ENCODE results near the gene RSPO4. TPM values are rescaled to one million over a fixed set of nuclear protein-coding genes. Genes with fewer than 3 reads are reported as not detected.

RSPO4 gene
- total and polyA plus RNA-seq, 2 of the 8 experiments (the other 6 are each of a cell fraction or from before 2014, with no cell fraction given) = 3.4 to 6.4 TPM

DNA sequence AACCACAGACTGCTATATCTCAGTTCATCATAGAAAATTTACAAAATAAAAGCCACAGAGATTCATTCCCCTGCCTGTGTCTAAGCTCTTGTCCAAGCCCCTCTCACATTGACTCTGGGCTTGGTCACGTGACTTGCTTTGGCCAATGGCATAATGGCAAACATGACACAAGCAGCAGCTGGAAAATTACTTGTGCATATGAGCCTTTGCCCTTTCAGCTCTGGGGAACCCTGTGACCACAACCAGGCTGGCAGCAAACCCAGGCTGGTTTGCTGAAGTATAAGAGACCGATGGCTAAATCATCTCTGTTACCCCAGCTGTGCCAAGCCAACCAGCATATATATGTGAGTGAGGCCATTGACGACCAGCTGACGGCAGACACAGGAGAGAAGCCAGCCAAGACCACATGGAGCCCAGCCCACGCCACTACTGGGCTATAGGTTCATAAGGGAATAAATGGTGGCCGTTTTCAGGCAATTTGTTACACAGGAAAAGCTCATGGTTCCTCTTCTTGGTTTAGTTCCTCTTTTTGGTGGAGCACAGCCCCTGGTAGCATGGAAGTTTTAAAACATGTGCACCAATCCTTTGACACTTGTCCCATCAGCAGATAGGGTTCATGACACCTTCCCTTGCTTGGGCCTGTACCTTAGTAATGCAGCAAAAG is 31.8 kb upstream of the RSPO4 start:
- H3K4ac ChIP-seq (replicated peaks; ENCODE audit: insufficient read length, low read depth, low read length) = no peak overlapping the region
- no peaks in the 10 kb centered on the region for H3K4me1 ChIP-seq (replicated peaks in 1 of 4; ENCODE audit: control insufficient read depth in 3 of 4, insufficient read depth in 4 of 4, low read length in 3 of 4)
- no peak overlapping the region for H4K8ac ChIP-seq (ENCODE audit: extremely low read depth, insufficient read depth, low read length)
- no peak overlapping the region for H3K4me3 ChIP-seq (ENCODE audit: extremely low read depth in 1 of 4, insufficient read depth in 2 of 4, low read depth in 3 of 4, low read length in 4 of 4)
- no peak overlapping the region for H2BK5ac ChIP-seq (ENCODE audit: low read depth, low read length)
- H3K9ac ChIP-seq (replicated peaks in 1 of 4; ENCODE audit: extremely low read depth in 1 of 4, low read depth in 3 of 4, low read length in 3 of 4) = no peak overlapping the region
- H2BK20ac ChIP-seq (ENCODE audit: low read length) = no peak overlapping the region
- H4K5ac ChIP-seq (ENCODE audit: insufficient read length, low read depth, low read length) = no peak overlapping the region
- no peak overlapping the region for H3K23ac ChIP-seq (ENCODE audit: insufficient read length)
- H4K91ac ChIP-seq (replicated peaks; ENCODE audit: insufficient read length, low read length) = no peak overlapping the region
- H3K9me3 ChIP-seq (ENCODE audit: insufficient read depth in 2 of 2, low read depth in 1 of 2, low read length in 1 of 2) = no peaks in the 10 kb centered on the region
- H3K36me3 ChIP-seq (ENCODE audit: control insufficient read depth in 2 of 4, insufficient read depth in 4 of 4, low read length in 3 of 4) = no peaks in the 10 kb centered on the region
- no peak overlapping the region for H3K27ac ChIP-seq (ENCODE audit: low read depth, low read length)
- POLR2A ChIA-PET (ENCODE audit: partially characterized antibody) = no interaction called here
- FAIRE-seq (no peak), DNase-seq (ENCODE audit: low read depth in 1 of 2, low spot score in 2 of 2) (no peak)
- 85% methylated on average over 6 of the region's 6 CpGs; no CpG with 5 or more reads in 1 of the 2 experiments for WGBS, 2 experiments (ENCODE audit: extremely low coverage in 1 of 2, insufficient coverage in 1 of 2, insufficient read length in 1 of 2, insufficient replicate concordance in 2 of 2, low coverage in 1 of 2, low lambda C conversion rate in 2 of 2, missing lambda C conversion rate in 1 of 2)
- H2BK12ac ChIP-seq (ENCODE audit: low read depth, low read length) = no peak overlapping the region
- no peaks in the 10 kb centered on the region for H4K20me1 ChIP-seq (replicated peaks in 1 of 2; ENCODE audit: control insufficient read depth in 1 of 2, insufficient read depth in 2 of 2, low read length in 2 of 2)
- H3K14ac ChIP-seq (ENCODE audit: insufficient read length) = no peak overlapping the region
- H3K56ac ChIP-seq (replicated peaks; ENCODE audit: insufficient read length, low read depth, low read length) = no peak overlapping the region
- no peak overlapping the region for H3K18ac ChIP-seq (ENCODE audit: extremely low read depth, low read length)
- no peak overlapping the region for H2BK15ac ChIP-seq (ENCODE audit: low read length)
- no peaks in the 10 kb centered on the region; a peak in 1 of 7 replicates for H3K27me3 ChIP-seq (replicated peaks in 1 of 4; ENCODE audit: control insufficient read depth in 3 of 4, extremely low read depth in 1 of 4, insufficient read depth in 3 of 4, low read length in 3 of 4)
- H2BK120ac ChIP-seq (replicated peaks; ENCODE audit: low read depth, low read length) = no peak overlapping the region
- H2AFZ ChIP-seq (ENCODE audit: low read length) = no peak overlapping the region
- H3K79me2 ChIP-seq (ENCODE audit: control insufficient read depth in 1 of 2, insufficient read depth in 2 of 2, low read length in 2 of 2) = no peaks in the 10 kb centered on the region
- no peaks in the 10 kb centered on the region for H3K23me2 ChIP-seq (ENCODE audit: low read depth, low read length)
- TF ChIP-seq PHF8 (conservative IDR thresholded peaks at IDR 0.05; ENCODE audit: low read depth, low read length) = no peak
- TF ChIP-seq FOSL1 (IDR thresholded peaks at IDR 0.05; ENCODE audit: insufficient read depth, low read depth, low read length) = no peak
- no peak for TF ChIP-seq CHD2 (IDR thresholded peaks at IDR 0.05; ENCODE audit: low read length)
- no peak for TF ChIP-seq SP4 (IDR thresholded peaks at IDR 0.05; ENCODE audit: low read length)
- no peak for TF ChIP-seq SIRT6 (IDR thresholded peaks at IDR 0.05; ENCODE audit: low read length)
- TF ChIP-seq HDAC2 (IDR thresholded peaks at IDR 0.05; ENCODE audit: borderline replicate concordance in 1 of 2, low read depth in 2 of 2, low read length in 2 of 2) = no peak
- no peak for TF ChIP-seq SAP30 (IDR thresholded peaks at IDR 0.05; ENCODE audit: insufficient read depth, insufficient replicate concordance, low read length)
- CTCF ChIA-PET (ENCODE audit: partially characterized antibody) = no interaction called here
- no peaks in the 10 kb centered on the region for H3K79me1 ChIP-seq (ENCODE audit: low read depth, low read length)
- H3K4me2 ChIP-seq (ENCODE audit: insufficient read depth in 1 of 2, low read depth in 2 of 2, low read length in 2 of 2) = no peak overlapping the region
- no peak overlapping the region for H2AK5ac ChIP-seq (ENCODE audit: low read depth, low read length)

All from H1 (cell line).